Right lobe of liver (tissue), 6 donors: ENCODE measurements around the gene STXBP3. TPM values are rescaled to one million over a fixed set of nuclear protein-coding genes. Genes with fewer than 3 reads are reported as not detected.
A peak's percentile ranks its signal among the peaks of the same experiment; 100 is the strongest.
"Not testable (repeated sequence)": the region's sequence is repeated elsewhere in the genome, so short reads cannot be mapped to it uniquely, and the experiment has no call there.

Experiments used
- ATAC-seq, 4 donors: fragments of 200-7000 bp; cut with Tn5 transposase; one replicate each; pipeline ENCODE4 v1.9.1; 2020; ENCODE audit warnings: mild to moderate bottlenecking in 4 of 4, moderate library complexity in 4 of 4
- DNase-seq, 3 donors: peaks; one replicate each; pipeline ENCODE4 v3.0.0-alpha.2; 2020
- H3K27ac ChIP-seq, 3 donors: fragments of 200-600 bp; one replicate each; pipeline ENCODE4 v1.8.0; 2022
- H3K27me3 ChIP-seq, 2 donors: fragments of 200-600 bp; one replicate each; pipeline ENCODE4 v1.8.0; 2022
- H3K36me3 ChIP-seq, 4 donors: fragments of 200-600 bp; sonication (generic) in 1 of 4; one replicate each; pipeline versions ENCODE4 v1.5.1 to v1.8.0; 2017 to 2022; ENCODE audit warnings: control low read depth in 1 of 4
- H3K4me1 ChIP-seq, 4 donors: fragments of 200-600 bp; sonication (generic) in 1 of 4; one replicate each; pipeline versions ENCODE4 v1.5.1 to v1.8.0; 2017 to 2022; ENCODE audit warnings: control low read depth in 1 of 4
- H3K4me3 ChIP-seq, 3 donors: fragments of 200-600 bp; one replicate each; pipeline ENCODE4 v1.8.0; 2022
- H3K9me3 ChIP-seq, 4 donors: fragments of 200-600 bp; sonication (generic) in 1 of 4; one replicate each; pipeline versions ENCODE4 v1.5.1 to v1.8.0; 2017 to 2022; ENCODE audit warnings: control low read depth in 1 of 4
- CTCF ChIP-seq, 4 donors: fragments of 200-600 bp in 3 of 4; fragments of 450-650 bp in 1 of 4; IDR thresholded peaks; one replicate each; pipeline versions ENCODE4 v1.5.1 to v1.8.0; 2016 to 2022; ENCODE audit warnings: antibody characterized with exemption in 4 of 4, mild to moderate bottlenecking in 2 of 4
- POLR2A ChIP-seq: fragments of 450-650 bp; IDR thresholded peaks from one replicate; pipeline ENCODE4 v1.6.1; 2017; ENCODE audit warnings: antibody characterized with exemption, mild to moderate bottlenecking
- WGBS: methylation state at CpG from one replicate; pipeline ENCODE4 v1.1.6; 2018; ENCODE audit warnings: low coverage, low lambda C conversion rate; ENCODE audit not compliant: insufficient coverage; ENCODE audit errors: missing lambda C conversion rate; 5-methylcytosine and 5-hydroxymethylcytosine counted together
- intact Hi-C, 2 donors: fragments of 100-400 bp; cut with DNase I; formaldehyde crosslinking; loops; one replicate each; pipeline versions ENCODE4 v1.11.2 to v1.14.1; 2022
- long read RNA-seq: library from polyadenylated mRNA; unstranded; transcript quantifications from one replicate; pipeline ENCODE4 v2.0.0, GENCODE V29; 2019
- total RNA-seq, 6 experiments: library from RNA; depleted of rRNA in 2 of 6; stranded (reverse); fragments of >200 nt in 2 of 6; fragmentation: NEBNext Ultra II Directional in 3 of 6; extraction: Animal tissue kit (Norgen Biotek cat#: 25700) in 3 of 6; gene quantifications; one replicate each; pipeline versions ENCODE4 v1.1.0 to v1.2.4, GENCODE V29; 2016 to 2023
- donor health status: DM: no; HTN: yes; CAD: no.
- donor health status: DM: no; HTN: no; CAD: no.
- donor health status: DM: no; HTN: no; CAD: no.
- donor health status: DM: no; HTN: yes; CAD: no.
- donor health status: DM: no; HTN: yes; CAD: no.

The STXBP3 gene
- total RNA-seq: 10 to 100 TPM; 15.3 to 32.2 (median 22.3) TPM
- long read RNA-seq, partial matches to known transcripts: 3 of 6 reads
- long read RNA-seq, other reads (novel, unspliced or antisense): 1 of 6 reads

GRCh38 chr1:108746382-108747170 lies at the start of gene STXBP3:
TSS of gene STXBP3 (plus strand) at chr1:108746674. CDS start at chr1:108746738, 64 bp downstream.
- ATAC-seq (peak; percentile 96 to 98 (median 96)), DNase-seq (peak; percentile 100)
- intact Hi-C loops: no loop called here
- peak; percentile 98 for TF ChIP-seq POLR2A
- TF ChIP-seq CTCF (IDR thresholded peaks at IDR 0.05): peak; percentile 92 to 98 (median 94)
- H3K27ac ChIP-seq: peak within 1 kb of the TSS; percentile 85 to 98 (median 94)
- no peaks in the 10 kb centered on the region for H3K9me3 ChIP-seq
- H3K4me3 ChIP-seq: peak within 1 kb of the TSS; percentile 72 to 85 (median 84)
- whole genome bisulfite sequencing: 1% methylated on average over 22 of the region's 75 CpGs
- peaks cover 0 to 5% (median 2%) of the 10 kb centered on the region in 4 donors for H3K4me1 ChIP-seq
- no peaks in the 10 kb centered on the region for H3K27me3 ChIP-seq
- H3K36me3 ChIP-seq: no peaks in the 10 kb centered on the region

GRCh38 chr1:108699375-108700332 lies 46.8 kb upstream of the STXBP3 start:
- Histone ChIP-seq H3K27me3 (no peaks in the 10 kb centered on the region), H3K9me3 (no peaks in the 10 kb centered on the region), H3K4me1 (peaks cover 0 to 9% (median 1%) of the 10 kb centered on the region in 4 donors), H3K27ac (peak overlapping the region in 1 of 3 donors; percentile 2), H3K4me3 (no peak overlapping the region), H3K36me3 (peaks cover 7 to 53% (median 25%) of the 10 kb centered on the region in 4 donors)
- ATAC-seq: peak in 2 of 4 donors; percentile 21 to 36
- intact Hi-C loops: no loop called here
- 70% methylated on average over 21 of the region's 22 CpGs for WGBS
- DNase-seq: no peak
- TF ChIP-seq CTCF (IDR thresholded peaks at IDR 0.05) (no peak), POLR2A (no peak)

- no peak for TF ChIP-seq CTCF (IDR thresholded peaks at IDR 0.05)
- no peak for TF ChIP-seq POLR2A
- intact Hi-C loops: no loop called here
- no peaks in the 10 kb centered on the region for H3K27me3 ChIP-seq
- H3K27ac ChIP-seq: no peak overlapping the region
- H3K4me3 ChIP-seq: no peak overlapping the region
- H3K4me1 ChIP-seq: no peaks in the 10 kb centered on the region
- H3K36me3 ChIP-seq: peaks cover 7 to 45% (median 22%) of the 10 kb centered on the region in 4 donors
- no peak for DNase-seq
- WGBS: 85% methylated on average over 5 of the region's 5 CpGs
- ATAC-seq: no peak
- H3K9me3 ChIP-seq: no peaks in the 10 kb centered on the region
These were observed 45.2 kb upstream of the STXBP3 start for GRCh38 chr1:108701176-108701849.

GRCh38 chr1:108702109-108702508 lies 44.4 kb upstream of the STXBP3 start:
- H3K36me3 ChIP-seq: peaks cover 7 to 37% (median 17%) of the 10 kb centered on the region in 4 donors
- H3K4me3 ChIP-seq, H3K27me3 ChIP-seq, ATAC-seq, DNase-seq, H3K9me3 ChIP-seq, intact Hi-C loops, H3K27ac ChIP-seq, H3K4me1 ChIP-seq: not testable (repeated sequence)
- 90% methylated on average over 5 of the region's 6 CpGs for WGBS
